GM19099 (cell line): ENCODE results near the gene CRABP2.

Experiments
- POLR2A ChIP-seq: IDR thresholded peaks from 3 replicates; pipeline ENCODE4 v1.6.1; 2011; ENCODE audit warnings: low read depth; ENCODE audit not compliant: insufficient read length; ENCODE audit errors: extremely low read depth

CRABP2 gene

DNA sequence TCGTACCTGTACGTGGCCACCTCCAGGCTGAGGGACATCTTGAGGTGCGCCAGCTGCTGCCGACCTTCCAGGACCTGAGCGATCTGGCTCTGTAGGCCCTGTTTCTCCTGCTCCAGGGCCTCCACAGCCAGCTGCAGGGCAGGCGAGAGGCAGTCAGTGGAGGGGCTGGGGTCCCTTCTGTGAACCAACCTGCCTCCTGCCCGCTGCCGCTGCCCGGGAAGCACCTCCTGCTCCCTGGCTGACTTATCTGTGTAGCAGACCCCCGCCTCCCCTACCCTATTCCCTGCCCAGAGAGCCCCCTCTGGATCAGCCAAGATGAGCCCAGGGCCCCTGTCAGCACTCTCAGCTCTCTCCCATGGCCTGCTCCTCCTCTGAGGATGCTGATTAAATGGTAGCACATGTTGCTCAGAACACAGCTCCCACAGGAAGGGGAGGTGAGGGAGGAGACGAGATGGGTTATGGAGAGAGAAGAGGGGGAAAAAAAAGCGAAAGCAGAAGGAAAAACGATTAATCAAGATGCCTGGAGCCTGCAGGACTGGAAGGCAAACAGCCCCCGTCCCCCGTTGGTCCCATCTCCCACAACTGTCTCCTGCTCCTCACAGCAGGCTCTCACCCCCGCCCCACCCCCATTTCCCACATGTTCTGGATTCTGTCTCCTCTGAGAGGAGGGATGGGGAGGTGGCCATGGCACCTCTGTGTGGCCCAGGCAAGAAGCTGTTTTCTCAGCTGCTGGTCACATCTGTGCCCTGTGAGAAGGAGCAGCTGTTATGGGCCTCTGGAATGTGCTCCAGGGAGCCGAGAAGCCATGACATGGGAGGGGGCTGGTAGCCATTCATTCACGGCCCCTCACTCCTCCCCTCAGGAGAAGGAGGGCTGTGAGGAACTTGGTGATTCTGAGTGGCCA, 29.9 kb downstream of the CRABP2 start:
- no peak for TF ChIP-seq POLR2A

DNA sequence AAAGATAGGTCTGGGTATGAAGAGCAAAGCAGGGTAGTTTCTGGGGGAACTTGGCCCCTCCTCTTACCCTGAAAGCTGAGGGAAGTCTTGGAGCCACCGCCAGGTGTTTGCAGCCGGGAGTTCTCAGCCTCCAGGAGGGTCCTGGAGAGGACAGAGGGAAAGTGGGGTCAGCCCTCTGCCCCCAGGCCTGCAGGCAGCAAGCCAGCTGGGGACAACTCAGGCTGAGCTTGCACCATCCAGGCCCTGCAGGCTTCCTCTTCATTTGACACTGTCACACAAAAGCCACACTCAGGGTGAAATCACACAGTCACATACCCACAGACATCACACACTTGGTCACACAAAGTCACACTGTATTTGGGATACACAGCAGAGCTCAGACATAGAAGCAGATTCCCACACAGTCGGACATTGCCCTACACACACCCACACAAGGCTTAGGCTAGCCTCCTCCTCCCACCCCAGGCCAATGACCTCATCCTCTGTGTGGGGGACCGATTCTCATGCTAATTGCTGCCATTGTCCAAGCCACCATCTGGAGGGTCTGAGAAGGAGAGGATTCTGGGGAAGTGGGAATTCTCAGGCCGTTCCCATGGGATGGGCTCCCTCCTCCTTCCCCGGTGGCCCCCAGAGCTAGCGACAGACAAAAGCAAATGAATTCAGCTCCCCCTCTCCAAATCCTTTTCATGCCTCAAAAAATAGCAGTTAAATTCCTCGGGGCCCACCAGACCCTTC, 31.8 kb downstream of the CRABP2 start:
- no peak for TF ChIP-seq POLR2A

DNA sequence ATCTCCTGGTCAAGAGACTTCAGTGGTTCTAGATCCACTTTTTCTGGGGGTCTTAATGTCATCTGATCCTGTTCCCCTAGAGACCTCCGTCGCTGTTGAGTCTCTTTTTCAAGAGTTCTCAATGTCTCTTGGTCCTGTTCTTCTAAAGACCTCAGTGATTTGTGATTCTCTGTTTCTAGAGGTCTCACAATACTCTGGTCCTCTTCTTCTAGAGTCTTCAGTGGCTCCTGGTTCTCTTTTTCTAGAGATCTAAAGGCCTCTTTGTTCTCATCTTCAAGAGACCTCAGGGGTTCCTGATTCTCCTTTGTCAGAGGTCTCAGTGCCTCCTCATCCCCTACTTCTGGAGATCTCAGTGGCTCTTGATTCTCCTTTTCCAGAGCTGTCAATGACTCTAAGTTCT, 33.6 kb downstream of the CRABP2 start:
- TF ChIP-seq POLR2A = no peak

GRCh38 chr1:156670791-156671190, 34.6 kb downstream of the CRABP2 start:
- TF ChIP-seq POLR2A = no peak

- no peak for TF ChIP-seq POLR2A
Observed at GRCh38 chr1:156670359-156670758, 35.0 kb downstream of the CRABP2 start.

DNA sequence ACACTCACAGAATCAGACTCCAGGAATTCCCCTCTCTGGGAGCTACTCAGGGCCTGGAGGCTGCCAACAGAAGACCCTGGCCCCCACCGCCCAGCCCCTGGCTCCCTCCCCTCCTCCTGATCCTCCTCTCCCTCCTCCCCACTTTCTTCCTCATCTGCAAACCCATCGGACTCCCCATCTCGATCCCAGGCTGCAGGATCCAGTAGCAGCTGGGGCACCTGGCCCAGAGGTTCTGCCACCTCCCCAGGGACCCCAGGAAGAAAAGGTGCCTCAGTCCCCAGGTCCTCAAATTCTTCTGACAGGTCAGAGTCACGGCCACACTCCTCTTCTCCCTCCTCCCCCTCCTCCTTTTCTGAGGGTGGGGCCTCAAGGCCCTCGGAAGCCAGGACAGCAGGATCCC, 35.6 kb downstream of the CRABP2 start:
- no peak for TF ChIP-seq POLR2A

GRCh38 chr1:156668801-156669637, 36.4 kb downstream of the CRABP2 start:
- TF ChIP-seq POLR2A = no peak

GRCh38 chr1:156667968-156668709, 37.2 kb downstream of the CRABP2 start:
- no peak for TF ChIP-seq POLR2A

DNA sequence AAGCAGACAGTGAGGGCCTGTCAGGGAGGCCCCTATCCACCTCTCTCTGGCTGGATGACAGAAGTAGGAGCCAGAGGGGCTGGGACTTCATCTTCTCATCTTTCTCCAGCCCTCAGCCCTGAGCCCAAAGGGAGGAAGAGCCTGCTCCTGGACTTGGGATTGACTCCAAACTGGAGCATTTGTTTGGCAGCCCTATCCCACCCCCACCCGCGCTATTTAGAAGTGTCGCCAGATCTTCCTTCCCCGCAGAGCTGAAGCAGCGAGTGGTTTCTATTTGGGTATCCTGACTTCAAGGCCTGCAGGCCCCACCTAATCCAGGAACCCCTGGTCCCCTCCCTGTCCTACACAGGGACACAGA, 37.8 kb downstream of the CRABP2 start:
- TF ChIP-seq POLR2A = no peak

DNA sequence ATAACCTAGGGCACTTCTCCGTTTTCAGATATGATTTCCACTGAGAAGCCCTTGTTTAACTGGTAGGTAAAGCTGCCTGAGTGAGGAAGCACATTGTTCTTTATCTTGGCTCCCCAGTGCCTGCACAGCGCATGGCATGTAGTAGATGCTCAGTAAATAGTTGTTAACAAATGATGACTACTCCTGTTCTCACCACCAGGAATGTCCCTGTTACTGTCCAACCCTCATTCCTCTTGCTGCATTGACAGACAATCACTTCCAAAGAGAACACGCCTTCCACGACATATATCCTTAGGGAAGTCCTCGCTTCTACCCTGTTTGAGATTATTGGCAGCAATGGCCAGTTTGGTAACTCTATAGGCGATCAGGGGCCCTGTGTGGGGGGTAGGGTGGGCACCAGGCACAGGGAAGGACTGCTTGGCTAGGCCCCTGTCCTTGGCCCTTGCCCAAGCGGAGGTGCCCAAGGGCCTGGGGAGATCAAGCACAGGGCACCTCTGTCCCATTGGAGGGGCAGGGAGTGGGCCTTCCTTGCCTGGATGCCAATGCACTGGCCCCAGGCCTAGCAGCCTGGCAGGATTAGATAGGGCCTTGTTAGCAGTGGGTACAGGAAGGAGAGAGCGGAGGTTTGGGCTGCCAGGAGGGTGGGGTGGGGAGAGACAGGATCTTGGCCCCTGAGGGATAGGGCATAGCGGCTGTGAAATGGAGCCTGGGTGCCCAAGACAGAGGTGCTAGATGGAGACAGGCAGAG, 38.3 kb downstream of the CRABP2 start:
- TF ChIP-seq POLR2A = no peak

DNA sequence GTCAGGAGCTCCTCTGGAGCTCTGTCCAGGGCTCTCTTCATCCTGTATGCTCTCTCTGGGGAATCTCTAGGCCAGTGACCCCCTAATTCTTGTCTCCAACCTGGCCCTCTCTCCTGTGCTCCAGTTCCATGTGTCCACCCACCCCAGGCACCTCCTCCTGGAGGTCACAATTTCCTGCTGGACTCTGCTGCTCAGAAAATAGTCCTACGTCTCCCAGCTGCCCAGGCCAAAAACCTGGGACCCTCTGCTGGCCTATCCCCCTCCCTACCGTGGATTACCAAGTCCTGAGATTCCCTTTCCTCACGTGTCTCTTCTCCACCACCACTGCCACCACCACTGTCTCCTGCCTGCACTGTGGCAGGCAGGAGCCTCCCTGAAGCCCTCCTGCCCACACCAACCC, 39.8 kb downstream of the CRABP2 start:
- no peak for TF ChIP-seq POLR2A

DNA sequence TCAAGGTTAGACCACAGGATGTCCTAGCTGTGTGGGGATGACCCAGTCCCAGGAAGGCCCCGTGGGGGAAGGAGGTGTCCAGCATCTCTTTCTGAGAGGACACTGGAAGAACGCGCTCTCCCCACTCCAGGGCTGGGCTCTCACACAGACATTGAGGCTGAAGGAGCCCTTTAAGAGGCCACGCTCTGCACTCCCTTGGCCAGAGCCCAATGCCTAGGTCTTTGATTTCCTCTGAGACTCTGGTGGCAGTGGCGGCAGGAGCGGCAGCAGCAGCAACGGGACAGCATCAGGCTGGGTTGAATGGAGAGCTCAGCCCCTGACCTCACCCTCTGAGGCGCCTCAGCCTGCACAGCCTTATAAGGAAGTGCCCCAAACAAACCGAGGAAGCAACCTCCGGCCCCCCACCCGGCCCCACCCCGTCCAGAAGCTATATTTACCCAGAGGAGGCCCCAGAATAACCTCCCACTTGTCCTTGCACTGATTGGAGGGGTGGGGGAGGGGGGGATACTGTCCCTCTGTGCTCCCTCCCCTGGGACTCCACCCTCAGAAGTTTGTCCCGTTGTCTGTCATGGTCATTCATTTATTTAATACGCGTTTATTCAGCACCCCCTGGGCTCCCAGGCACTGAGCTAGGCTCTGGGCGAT, 40.5 kb downstream of the CRABP2 start:
- TF ChIP-seq POLR2A = no peak

DNA sequence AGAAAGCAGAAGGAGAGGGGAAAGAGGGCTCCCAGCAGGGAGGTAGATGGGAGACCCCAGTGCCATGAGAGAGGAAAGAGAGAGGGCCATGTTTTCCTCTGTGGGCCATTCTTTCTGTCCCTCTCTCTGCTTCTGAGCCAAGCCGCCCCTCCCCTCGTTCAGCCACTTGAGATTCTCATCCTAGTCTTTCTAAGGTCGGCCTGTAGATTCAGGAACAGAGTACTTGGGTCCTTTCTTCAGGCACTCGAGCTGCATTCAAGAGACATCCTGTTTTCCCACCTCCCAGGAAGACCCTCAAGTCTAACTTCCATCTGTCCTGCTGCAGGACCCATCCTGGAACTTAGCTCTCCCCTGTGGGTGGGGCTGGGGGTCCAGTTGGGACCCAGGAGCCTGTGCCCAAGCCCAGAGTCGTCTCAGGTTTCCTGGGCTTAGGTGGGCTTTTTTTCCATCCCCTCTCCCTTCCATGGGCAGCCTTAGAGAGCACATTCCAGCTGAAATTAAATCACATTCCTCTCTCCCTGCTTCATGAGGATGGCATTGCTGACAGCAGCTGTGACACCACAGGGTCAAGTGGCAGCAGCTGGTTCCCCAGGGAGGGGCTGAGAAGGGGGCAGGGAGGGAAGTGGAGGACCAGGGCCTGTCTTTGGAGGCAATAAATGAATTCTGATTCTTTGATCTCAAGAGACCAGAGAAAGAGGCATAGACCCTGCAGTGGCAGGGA, 41.2 kb downstream of the CRABP2 start:
- TF ChIP-seq POLR2A = no peak

DNA sequence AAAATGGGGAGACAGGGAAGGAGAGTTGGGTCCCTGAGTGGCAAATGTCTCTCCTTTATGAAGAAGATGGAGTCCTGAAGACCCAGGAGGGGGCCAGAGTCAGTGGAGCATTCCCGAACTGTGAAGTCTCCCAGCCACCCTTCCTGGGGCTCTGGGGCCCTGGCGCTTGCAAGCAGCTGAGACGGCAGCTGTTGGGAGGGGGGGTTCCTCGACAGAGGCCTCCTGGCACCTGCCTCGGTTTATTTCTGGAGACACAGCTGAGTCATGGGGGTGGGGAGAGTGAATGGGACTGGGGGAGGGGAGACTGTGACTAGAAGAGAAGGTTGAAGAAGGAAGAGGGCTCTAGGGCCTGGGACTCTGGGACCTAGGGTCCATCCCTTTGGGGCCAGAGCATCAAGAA, 42.2 kb downstream of the CRABP2 start:
- no peak for TF ChIP-seq POLR2A

GRCh38 chr1:156662800-156663055, 42.7 kb downstream of the CRABP2 start:
- no peak for TF ChIP-seq POLR2A
